ENCODE data around the gene HEPACAM.

The HEPACAM gene

GRCh38 chr11:124895471-124895971, 40.3 kb downstream of the HEPACAM start:
- Histone ChIP-seq H3K27me3 (ENCODE audit: control insufficient read depth, low read length) (peaks cover 15% of the 10 kb centered on the region; the same call in 1 of the 2 replicates), H3K4me1 (ENCODE audit: control insufficient read depth, low read length) (no peaks in the 10 kb centered on the region), H3F3A (ENCODE audit: control insufficient read depth, insufficient read depth) (no peaks in the 10 kb centered on the region), H3K79me2 (ENCODE audit: control insufficient read depth, low read length) (no peaks in the 10 kb centered on the region), H3K27ac (ENCODE audit: low read depth, low read length) (no peak overlapping the region), H3K9me3 (ENCODE audit: control insufficient read depth, insufficient read depth, low read length) (no peaks in the 10 kb centered on the region), H3K36me3 (ENCODE audit: control insufficient read depth, low read length) (no peaks in the 10 kb centered on the region), H3K4me2 (ENCODE audit: low read length) (no peak overlapping the region), H3K9me2 (replicated peaks; ENCODE audit: control insufficient read depth, low read length) (no peaks in the 10 kb centered on the region), H3K4me3 (ENCODE audit: low read length) (no peak overlapping the region), H4K20me1 (ENCODE audit: control insufficient read depth, insufficient read depth, low read depth, low read length) (no peaks in the 10 kb centered on the region)
- no peak for TF ChIP-seq EZH2phosphoT487 (IDR thresholded peaks at IDR 0.05; ENCODE audit: borderline replicate concordance, low read length)
- no peak for TF ChIP-seq CTCF (IDR thresholded peaks at IDR 0.05; ENCODE audit: low read depth, low read length, poor library complexity, severe bottlenecking)

GRCh38 chr11:124894606-124895430, 41.0 kb downstream of the HEPACAM start:
- Histone ChIP-seq H3K4me2 (ENCODE audit: low read length) (no peak overlapping the region), H3K4me1 (ENCODE audit: control insufficient read depth, low read length) (no peaks in the 10 kb centered on the region), H3K4me3 (ENCODE audit: low read length) (no peak overlapping the region), H3K36me3 (ENCODE audit: control insufficient read depth, low read length) (no peaks in the 10 kb centered on the region), H3K79me2 (ENCODE audit: control insufficient read depth, low read length) (no peaks in the 10 kb centered on the region), H3K9me2 (replicated peaks; ENCODE audit: control insufficient read depth, low read length) (no peaks in the 10 kb centered on the region), H3K27ac (ENCODE audit: low read depth, low read length) (no peak overlapping the region), H3K27me3 (ENCODE audit: control insufficient read depth, low read length) (peaks cover 14% of the 10 kb centered on the region; the same call in 1 of the 2 replicates), H3F3A (ENCODE audit: control insufficient read depth, insufficient read depth) (no peaks in the 10 kb centered on the region), H3K9me3 (ENCODE audit: control insufficient read depth, insufficient read depth, low read length) (no peaks in the 10 kb centered on the region), H4K20me1 (ENCODE audit: control insufficient read depth, insufficient read depth, low read depth, low read length) (no peaks in the 10 kb centered on the region)
- TF ChIP-seq EZH2phosphoT487 (IDR thresholded peaks at IDR 0.05; ENCODE audit: borderline replicate concordance, low read length), result no peak
- no peak for TF ChIP-seq CTCF (IDR thresholded peaks at IDR 0.05; ENCODE audit: low read depth, low read length, poor library complexity, severe bottlenecking)

- Histone ChIP-seq H3K9me3 (ENCODE audit: control insufficient read depth, insufficient read depth, low read length) (no peaks in the 10 kb centered on the region), H3K4me2 (ENCODE audit: low read length) (no peak overlapping the region), H3K27me3 (ENCODE audit: control insufficient read depth, low read length) (peaks cover 11% of the 10 kb centered on the region; the same call in 1 of the 2 replicates), H3K27ac (ENCODE audit: low read depth, low read length) (no peak overlapping the region), H3F3A (ENCODE audit: control insufficient read depth, insufficient read depth) (no peaks in the 10 kb centered on the region), H3K9me2 (replicated peaks; ENCODE audit: control insufficient read depth, low read length) (no peaks in the 10 kb centered on the region), H3K79me2 (ENCODE audit: control insufficient read depth, low read length) (no peaks in the 10 kb centered on the region), H3K4me3 (ENCODE audit: low read length) (no peak overlapping the region), H3K4me1 (ENCODE audit: control insufficient read depth, low read length) (no peaks in the 10 kb centered on the region), H4K20me1 (ENCODE audit: control insufficient read depth, insufficient read depth, low read depth, low read length) (no peaks in the 10 kb centered on the region), H3K36me3 (ENCODE audit: control insufficient read depth, low read length) (no peaks in the 10 kb centered on the region)
- TF ChIP-seq EZH2phosphoT487 (IDR thresholded peaks at IDR 0.05; ENCODE audit: borderline replicate concordance, low read length) (no peak), CTCF (IDR thresholded peaks at IDR 0.05; ENCODE audit: low read depth, low read length, poor library complexity, severe bottlenecking) (no peak)
These were observed 42.0 kb downstream of the HEPACAM start for GRCh38 chr11:124893781-124894401.
